ENCODE data around the gene PSMD11.

PSMD11 gene

GRCh38 chr17:32489320-32490100 lies 45.2 kb downstream of the PSMD11 start:
- no peak for DNase-seq (ENCODE audit: low read depth in 1 of 2, low spot score in 1 of 2)

GRCh38 chr17:32490101-32490482 lies 45.8 kb downstream of the PSMD11 start:
- no peak for DNase-seq (ENCODE audit: low read depth in 1 of 2, low spot score in 1 of 2)

- no peak for DNase-seq (ENCODE audit: low read depth in 1 of 2, low spot score in 1 of 2)
These were observed 47.3 kb downstream of the PSMD11 start for GRCh38 chr17:32491371-32492263.

GRCh38 chr17:32492264-32492589 lies 47.9 kb downstream of the PSMD11 start:
- no peak for DNase-seq (ENCODE audit: low read depth in 1 of 2, low spot score in 1 of 2)

DNA sequence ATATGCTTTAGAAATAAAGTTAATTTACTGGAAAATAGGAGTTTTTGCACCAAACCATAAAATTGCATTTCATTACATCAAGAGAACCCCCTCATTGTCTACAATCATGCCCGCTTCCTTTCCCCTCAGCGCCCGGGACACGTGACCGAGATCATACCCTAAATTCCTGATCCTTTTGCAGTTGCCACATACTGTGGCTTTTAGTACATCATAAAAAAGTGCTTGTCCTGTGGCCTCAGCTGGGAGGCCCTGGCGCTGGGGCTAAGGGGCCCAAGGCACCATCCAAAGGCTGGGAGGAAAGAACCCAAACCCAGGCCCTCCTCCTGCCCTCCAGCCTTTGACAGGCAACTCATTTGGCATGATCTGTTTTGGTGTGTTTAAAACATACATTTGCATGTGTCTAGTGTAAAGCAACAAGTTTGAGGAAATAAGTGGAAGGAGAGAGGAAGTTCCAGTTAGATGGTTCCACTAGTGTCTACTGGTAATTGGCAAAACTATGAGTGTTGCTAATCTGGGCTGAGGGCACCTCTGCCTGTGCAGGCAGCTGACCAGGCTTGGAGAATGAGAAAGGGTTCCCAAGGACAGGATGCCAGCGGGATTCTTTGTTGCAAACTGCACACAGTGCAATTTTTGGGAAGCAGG lies 48.5 kb downstream of the PSMD11 start:
- no peak for DNase-seq (ENCODE audit: low read depth in 1 of 2, low spot score in 1 of 2)

DNA sequence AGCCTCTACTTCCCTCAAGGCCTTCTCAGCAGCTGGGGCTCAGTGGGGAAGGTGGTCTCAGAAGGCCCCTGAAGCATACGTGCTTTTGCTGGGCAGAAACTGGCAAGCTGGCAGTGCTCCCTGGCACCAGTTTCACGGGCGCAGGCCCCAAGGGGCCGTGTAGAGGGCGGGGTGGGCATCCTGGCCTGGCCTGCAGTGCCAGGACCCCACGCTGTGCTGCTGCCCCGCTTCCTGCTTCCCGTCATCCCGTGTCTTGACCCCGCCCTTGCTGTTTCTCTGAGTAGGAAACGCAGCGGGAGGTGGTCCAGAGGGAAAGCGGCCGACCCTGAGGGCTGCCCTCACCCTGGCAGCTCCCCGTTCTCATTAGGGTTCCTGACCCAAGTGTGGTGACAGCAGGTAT lies 49.3 kb downstream of the PSMD11 start:
- no peak for DNase-seq (ENCODE audit: low read depth in 1 of 2, low spot score in 1 of 2)

DNA sequence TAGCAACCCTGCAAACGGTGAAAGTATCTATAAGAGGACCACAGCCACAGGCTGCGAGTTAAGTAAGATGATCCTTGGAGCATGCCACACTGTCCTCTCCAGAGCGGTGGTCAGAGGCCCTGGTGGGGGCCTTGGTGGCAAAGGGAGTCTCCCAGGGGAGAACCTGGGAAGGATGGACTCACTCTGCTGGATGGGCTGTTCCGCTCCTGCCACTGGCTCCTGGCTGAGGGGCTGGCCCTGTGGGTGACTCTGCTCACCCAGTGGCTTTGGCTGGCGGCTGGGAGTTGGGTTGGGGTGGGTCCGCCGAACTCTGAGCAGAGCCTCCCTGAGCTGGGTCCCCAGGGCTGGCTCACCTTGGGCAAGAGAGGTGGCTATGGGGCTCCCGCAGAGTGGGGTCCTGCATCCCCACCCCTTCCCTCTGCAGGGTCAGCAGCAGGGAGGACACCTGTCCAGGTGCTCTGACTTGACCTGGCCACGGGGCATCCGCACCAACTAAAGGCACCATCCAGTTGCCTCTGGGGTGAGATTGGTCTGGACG lies 49.7 kb downstream of the PSMD11 start:
- DNase-seq (ENCODE audit: low read depth in 1 of 2, low spot score in 1 of 2): no peak

GRCh38 chr17:32494621-32495358 lies 50.5 kb downstream of the PSMD11 start:
- DNase-seq (ENCODE audit: low read depth in 1 of 2, low spot score in 1 of 2): no peak

DNA sequence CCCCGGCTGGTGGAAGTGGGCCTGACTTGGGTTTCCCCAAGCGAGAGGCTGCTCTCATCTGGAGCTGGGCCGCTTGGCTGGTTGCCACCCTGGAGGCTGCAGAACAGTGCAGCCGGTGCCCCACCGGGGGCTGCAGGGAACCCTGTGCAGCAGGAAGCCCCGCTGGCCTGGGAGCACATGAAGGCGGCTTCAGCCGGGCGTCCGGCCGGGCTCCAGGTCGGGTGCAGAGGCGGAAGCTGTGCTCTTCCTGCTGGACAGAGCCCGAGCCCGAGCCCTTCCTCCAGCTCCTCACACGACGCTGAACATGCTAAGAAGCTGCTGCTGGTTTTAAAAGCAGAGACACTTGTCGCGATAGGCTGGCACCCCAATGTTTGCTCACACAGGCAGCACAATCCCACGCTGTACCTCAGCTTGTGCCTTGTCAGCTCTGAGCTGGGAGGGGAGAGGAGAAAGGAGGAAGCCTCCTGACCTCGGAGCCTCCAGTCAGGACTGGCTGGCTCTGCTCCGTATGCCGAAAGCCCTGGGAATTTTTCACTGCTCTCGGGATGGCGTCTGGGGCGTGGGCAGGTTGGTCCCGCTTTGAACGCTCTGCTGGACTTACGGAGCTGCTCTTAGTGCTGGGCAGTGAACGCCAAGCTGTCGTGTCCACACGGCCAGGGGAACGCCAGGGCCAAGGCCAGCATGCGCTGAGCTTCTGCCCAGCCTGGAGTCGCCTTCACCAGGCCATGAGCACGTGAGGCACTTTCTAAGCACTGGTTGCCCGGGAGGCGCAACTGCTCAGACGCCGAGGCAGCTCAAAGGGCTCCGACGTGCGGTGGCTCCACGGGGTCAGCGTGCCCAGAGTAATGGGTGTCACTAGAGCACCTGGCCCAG lies 51.3 kb downstream of the PSMD11 start:
- DNase-seq (ENCODE audit: low read depth in 1 of 2, low spot score in 1 of 2): no peak

DNA sequence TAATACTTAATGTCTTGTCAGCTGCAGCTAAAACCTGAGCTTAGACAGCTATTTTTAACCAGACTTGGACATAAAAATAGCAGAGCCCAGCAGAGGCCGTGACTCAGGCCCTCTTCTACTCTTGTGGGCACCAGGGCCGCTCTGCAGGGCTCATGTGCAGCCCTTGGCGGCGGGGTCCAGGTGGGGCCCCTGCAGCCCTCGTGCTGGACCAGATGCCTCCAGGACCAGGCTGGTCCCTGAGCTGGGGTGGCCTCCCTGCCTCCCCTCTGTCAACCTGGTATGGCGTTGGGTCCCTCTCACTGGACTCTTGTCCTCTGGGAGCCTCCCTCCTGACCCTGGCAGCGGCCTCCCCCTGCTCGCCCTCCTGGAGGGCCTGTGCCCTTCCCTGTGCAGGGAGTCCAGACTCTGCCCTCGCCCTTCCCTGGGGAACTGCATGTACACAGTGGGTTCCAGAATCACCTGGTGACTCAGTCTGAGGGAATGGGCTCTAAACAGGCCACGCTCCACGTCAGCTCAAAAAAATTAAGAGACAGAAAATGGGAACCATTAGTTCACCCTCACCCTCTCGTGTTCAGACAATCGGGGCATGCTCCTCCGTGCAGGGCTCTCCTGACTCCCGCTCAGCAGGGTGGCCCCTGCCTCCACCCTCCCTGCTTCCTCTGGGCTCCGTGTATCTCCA lies 52.2 kb downstream of the PSMD11 start:
- no peak for DNase-seq (ENCODE audit: low read depth in 1 of 2, low spot score in 1 of 2)

GRCh38 chr17:32497431-32498205 lies 53.3 kb downstream of the PSMD11 start:
- no peak for DNase-seq (ENCODE audit: low read depth in 1 of 2, low spot score in 1 of 2)

DNA sequence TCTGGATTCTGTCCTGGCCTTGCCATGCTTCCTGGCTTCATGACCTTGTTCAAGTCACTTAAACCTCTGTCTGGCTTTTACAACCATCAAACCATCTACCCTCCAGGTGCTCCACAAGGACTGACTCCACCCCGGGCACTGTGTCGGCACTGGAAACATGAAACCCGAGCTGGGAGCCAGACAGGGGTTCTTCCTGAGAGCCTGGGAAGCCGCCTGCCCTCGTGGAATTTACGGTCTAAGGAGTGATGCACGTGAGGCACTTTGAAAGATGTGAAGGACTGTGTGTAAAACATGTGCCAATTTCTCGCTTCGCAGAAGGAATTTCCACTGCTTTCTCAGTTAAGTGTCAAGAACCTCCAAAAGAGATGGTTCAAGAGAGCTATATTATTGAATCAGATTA lies 54.1 kb downstream of the PSMD11 start:
- no peak for DNase-seq (ENCODE audit: low read depth in 1 of 2, low spot score in 1 of 2)

- no peak for DNase-seq (ENCODE audit: low read depth in 1 of 2, low spot score in 1 of 2)
These were observed 57.7 kb downstream of the PSMD11 start for GRCh38 chr17:32502013-32502412.

DNA sequence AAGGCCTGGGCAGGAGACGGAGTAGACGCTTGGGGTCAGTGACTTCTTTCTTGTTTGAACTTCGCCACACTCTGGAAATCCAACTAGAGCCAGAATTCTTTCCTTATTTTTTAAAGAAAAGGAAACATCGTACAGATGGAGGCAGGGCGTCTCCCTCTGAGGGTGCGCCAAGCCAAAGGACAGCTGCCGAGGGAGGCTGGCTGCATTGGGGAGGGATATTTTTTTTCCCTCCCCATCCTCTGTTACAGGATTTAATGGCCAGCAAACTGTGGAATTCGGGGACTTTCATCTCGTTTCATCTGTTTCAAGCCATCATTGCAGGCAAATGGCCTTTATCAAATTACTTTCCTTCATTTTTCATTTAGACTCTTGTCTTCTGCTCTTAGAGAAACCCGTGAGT lies 58.4 kb downstream of the PSMD11 start:
- no peak for DNase-seq (ENCODE audit: low read depth in 1 of 2, low spot score in 1 of 2)

DNA sequence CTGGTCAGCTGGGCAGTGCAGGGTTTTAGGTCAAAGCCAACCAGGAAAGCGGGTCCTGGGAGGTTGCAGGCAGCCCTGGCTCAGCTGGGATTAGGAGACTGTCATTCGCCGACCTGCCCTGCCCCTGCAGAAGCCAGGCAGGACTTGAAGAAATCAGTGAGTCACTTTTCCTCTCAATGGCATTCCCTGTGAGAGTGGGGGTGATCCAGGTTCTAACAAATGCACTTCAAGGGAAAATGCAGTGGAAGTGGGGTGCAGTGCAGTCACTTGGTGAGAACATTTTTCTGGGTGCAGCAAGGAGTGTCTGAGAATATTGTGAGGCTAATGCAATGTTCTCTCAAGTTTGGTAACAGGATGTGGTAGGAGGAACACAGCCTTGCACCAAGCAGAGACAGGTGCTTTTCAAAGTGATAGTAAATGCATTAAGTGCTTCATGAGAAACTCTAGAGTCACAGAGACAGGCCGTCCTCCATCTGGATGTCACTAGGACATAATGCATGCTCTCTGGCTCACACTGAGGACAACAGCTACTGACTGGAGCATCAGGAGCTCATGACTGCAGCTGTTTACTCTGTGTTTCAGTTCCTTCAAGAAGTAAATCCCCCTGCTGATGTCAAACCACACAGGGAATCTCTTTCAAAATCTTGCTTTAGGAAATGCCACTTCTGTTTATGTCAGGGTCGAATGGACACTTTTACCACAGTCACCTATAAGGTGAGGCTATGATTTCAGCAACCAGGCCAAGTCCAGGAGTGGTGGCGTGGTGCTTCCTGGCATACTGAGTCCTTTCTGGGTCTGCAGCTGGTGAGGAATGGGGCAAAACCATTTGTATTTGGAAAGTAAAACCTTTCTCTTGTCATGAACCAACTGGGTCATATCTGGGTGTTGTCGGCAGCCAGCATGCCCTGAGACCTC lies 59.2 kb downstream of the PSMD11 start:
- DNase-seq (ENCODE audit: low read depth in 1 of 2, low spot score in 1 of 2): no peak

- no peak for DNase-seq (ENCODE audit: low read depth in 1 of 2, low spot score in 1 of 2)
These were observed 60.1 kb downstream of the PSMD11 start for GRCh38 chr17:32504166-32504990.

- DNase-seq (ENCODE audit: low read depth in 1 of 2, low spot score in 1 of 2): no peak
These were observed 64.6 kb downstream of the PSMD11 start for GRCh38 chr17:32508926-32509325.

All from stimulated activated CD4-positive, alpha-beta T cell treated with anti-CD3 and anti-CD28 coated beads, Interleukin-15, amount 100 ng/mL, for 1 hour (primary cell).